Raji (cell line): ENCODE results near the gene CHAC1.

Experiments used
- POLR2A ChIP-seq: IDR thresholded peaks from 2 replicates; pipeline ENCODE4 v1.6.1; 2011; ENCODE audit warnings: low read depth, low read length, control low read depth; ENCODE audit not compliant: insufficient read depth

CHAC1 gene

DNA sequence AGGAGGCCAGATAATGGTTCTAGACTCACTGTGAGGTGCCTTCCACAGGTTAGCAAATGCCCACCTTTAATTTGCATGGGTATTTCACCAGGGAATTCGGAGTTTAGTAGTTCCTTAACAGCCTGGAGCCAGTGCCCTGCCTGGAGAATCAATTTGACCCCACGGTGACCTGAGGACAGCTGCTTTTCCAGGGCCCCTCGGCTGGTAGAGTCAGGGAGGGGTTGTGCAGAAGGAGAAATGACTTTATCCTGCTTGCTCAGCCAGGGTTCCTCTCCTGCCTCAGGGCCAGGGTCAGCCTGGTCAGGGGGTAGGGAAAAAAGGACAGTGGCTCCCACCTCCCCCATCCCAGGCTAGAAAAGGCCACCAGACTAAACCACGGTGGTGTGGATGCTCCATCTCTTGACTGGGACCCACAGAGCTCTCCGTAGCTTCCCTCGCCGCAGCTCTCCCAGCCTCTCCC is 12.2 kb upstream of the CHAC1 start:
- no peak for TF ChIP-seq POLR2A

DNA sequence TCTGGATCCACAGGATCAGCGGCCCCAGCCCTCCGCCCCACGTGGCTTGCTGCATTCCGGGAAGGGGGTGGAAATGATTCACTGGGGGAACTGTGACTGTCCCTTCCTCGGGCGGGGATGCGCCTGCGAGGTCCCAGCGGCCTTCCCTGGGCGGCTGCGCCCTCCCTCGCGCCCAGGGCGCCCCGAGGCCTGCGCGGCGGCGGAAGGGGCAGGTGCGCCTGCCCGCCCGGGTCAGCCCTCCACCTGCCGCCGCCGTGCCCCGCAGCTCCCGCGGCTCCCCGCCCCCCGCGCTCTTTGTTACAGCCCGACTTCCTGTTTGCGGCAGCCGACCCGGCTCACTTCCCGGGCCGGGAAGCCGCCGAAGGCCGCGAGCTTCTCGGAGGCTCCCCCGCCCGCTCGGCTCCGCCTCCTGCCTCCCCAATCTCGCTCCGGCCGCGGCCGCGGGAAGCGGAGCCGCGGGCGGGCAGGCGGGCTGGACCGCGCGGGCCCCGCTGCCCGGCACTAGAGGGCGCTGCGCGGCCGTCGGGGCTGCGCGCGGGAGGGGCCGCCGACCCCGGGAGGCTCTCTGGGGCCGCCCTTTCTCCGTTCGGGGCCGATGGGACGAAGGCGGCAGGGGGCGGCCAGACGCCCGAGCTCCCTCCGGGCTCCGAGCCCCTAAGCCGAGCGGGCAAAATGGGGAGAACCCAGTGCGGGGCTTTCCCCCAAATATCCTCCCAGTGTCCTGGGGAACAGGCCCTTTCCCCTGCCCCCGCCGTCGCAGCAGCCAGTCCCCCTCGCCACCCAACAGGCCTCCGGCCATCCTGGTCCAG is 11.5 kb upstream of the CHAC1 start:
- no peak; the same call in 1 of the 2 replicates for TF ChIP-seq POLR2A

DNA sequence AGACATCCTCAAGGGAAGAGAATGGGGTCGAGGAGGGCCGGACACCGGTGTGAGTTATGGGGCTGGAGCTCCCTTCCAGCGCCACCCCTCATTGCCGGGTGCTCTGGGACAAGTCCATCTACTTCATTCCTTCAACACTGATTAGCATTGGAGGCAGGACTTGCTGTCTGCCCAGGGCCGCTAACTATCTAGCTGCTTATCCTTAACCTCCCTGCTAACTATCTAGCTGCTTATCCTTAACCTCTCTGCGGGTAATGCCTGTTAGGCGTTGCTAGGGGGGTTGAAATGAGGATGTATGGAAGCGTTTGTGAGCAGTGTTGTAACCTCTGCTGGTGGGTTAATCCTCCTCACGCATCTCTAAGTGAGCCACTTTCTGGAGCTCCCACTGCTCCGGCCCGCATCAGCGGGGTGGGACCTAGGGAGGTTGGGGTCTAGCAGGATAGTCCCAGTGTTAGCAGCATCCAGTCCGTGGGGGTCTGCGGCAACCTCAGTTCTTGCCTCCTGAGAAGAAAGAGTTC is 10.9 kb upstream of the CHAC1 start:
- TF ChIP-seq POLR2A = no peak

DNA sequence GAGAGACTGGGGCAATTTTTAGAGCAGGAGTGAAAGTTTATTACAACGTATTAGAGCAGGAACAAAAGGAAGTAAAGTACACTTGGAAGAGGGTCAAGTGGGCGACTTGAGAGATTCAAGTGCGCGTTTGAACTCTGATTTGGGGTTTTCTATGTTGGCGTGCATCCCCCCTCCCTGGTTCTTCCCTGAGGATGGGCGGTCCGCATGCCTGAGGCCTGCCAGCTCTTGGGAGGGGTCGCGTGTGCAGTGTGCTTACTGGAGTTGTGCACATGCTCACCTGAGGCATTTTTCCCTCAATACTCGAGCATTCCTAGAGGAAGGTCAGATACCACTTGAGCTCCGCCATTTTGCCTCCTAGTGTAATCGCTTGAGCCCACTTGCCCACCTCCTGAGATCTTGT is 10.4 kb upstream of the CHAC1 start:
- no peak for TF ChIP-seq POLR2A

DNA sequence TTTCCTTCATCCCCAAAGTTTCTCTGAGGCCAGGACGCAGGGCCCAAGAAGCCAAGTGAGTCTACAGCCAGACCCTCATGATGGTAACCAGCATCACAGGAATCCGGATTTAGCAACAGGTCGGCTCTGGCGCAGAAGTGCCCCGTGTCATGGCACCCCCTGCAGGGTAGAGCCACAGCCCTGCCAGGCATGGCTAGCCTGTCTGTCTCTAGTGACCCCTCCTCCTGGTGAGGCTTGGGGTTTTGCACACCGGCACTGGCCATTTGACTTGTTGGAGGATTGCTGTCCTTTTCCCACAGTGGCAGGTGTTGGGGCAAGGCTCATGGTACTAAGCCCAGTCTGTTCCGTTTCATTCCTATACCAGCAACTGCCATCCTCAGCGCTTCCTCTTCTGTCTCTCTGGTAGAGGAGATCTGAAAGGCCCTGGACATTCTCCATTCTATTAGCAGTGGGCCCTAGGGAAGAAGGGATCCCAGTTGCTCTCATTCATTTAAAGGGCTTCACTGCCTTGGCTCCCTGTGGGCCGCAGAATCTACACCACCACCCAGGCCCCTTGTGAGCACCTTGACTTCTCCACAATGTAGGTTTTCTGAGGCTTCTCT is 9.4 kb upstream of the CHAC1 start:
- no peak for TF ChIP-seq POLR2A

DNA sequence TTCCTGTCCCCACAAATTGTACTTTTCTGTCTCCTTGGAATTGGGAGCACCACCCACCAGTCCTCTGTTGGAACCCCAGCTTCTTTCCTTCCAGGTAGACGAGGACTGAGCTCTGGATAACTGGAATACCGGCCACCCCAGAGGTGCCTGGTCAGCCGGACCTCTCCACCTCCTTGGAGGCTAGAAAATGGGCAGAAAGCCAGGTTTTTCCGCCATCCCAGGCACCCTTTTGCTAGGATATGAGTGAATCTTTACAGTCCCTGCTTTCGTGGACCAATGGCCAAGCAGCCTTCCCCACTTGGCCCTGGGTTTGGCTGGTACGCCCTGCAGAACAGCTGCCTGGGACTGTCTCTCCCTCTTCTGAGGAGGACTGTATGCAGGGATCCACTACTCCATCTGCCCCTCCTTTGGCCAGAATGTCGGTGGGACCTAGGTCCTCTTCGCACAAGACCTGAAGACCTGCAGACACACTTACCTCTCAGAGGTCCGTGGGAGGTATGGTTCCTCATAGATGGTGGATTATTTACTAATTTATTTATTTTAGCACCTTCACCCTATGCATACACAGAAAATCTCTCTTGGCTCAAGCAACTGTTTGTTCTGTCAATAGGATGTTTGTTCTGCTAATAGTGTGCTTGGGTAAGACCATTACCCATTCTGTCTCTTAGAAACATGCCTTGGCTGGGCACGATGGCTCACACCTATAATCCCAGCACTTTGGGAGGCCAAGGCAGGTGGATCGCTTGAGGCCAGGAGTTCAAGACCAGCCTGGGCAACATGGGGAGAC is 8.6 kb upstream of the CHAC1 start:
- no peak for TF ChIP-seq POLR2A

DNA sequence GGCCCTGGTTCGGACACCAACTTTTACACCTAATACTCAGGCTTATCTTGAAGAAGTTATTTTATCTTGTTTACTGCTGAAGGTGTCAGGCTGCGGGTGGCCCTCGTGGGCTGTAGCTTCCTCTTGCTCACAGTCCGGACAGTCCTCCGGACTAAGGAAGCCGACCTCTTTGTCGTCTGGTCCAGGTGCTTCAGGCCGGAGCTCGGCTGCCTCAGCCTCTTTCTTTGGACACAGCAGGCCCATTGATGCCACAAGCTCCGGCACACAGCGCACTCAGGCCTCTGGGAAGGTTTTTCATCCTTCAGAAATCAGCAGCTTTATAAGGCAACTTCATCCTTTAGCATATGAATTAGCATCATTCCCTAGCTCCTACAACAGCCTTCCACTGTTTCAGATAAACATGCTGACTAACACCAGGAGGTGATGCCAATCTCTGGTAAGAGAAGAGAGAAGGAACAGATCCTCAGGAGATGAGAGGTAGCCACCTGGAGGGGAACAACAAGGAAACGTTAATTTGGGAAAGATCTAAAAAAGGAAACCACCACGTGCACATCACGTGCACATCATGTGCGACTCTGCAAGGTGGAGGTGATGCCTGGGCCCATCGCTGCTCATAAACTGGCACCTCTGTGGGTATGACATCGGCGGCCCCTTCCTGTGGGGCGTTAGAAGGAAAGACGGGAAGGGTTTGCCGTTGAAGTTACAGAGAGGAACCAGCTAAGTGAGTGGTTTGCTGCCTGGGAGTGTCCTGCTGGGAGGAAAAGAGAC is 4.4 kb upstream of the CHAC1 start:
- TF ChIP-seq POLR2A = no peak

DNA sequence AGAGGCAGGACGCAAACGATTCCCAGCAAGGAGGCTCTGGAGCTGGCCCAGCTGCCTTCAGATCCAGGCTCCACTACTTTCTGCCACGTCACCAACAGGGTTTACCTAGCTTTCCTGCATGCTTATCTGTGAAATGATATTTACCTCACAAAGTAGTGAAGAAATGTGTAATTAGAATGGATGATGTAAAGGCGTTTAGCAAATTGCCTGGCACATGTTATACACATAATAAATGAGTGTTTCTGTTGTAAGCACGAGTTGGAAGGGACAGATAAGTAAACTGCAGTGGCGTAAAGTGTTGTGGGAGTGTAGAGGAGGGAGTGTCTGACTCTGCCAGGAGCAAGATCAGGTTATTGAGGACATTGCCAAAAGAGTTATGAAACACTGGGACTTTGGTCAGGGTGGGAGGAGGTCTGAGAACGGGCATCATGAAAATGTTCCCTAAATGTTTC is 3.5 kb upstream of the CHAC1 start:
- no peak for TF ChIP-seq POLR2A

DNA sequence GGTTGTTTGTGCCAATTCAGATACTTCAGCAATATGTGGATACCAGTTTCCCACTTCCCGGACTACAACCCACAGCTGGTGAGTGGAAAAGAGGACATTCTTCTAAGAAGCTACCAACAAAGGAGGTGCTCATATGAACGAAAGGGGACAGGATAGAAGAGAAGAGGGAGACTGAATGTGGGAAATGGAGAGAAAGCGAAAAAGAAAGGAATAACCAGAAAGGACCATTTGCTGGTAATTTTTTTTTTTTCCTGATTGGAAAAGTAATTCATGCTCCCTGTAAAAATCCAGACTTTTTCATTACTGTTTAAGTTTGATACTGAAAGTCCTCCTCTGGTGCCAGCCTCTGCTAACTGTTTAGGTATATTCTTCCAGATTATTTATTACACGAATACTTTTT is 1.5 kb upstream of the CHAC1 start:
- no peak for TF ChIP-seq POLR2A

DNA sequence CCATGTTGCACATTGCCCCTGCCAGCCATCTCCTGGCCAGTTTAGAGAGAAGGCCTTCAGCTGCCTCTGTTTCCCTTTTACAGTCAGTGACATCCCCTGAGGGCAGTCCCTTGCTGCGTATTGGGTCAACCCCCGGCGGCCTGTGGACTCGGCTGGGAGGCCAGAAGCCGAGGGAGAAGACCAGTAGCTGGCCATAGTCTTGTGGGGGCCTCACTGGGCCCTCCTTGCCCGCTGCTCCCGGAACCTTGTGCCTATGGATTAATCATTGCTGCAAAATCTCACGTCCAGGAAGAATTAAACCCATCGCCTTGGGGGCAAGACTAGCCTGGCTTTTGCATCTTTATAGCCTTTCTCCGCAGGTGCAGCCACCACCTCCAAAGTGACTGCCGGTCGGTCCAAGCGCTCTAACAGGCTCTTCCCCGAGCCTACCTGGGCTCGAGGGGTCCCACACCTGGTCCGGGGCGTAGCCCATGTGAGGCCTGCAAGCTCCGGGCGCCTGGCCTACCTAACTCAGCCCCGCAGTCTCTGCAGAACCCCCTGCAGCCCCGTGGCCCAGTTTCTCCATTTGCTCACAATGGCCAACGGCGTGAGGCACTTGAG is 870 bp upstream of the CHAC1 start:
- TF ChIP-seq POLR2A = no peak

DNA sequence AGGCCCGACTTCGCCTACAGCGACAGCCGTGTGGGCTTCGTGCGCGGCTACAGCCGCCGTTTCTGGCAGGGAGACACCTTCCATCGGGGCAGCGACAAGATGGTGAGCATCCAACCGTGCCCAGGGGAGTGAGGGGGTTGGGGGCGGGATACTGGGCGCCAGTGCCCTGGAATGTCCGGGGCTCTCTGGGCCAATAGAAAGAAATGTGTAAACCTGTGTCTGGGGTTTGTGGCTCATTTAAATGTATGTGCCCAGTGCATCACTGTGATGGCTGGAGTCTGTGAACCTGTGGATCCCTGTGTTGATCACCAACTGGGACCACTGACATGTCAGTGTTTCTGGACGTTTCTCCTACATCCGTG is 423 bp downstream of the CHAC1 start:
- no peak for TF ChIP-seq POLR2A

DNA sequence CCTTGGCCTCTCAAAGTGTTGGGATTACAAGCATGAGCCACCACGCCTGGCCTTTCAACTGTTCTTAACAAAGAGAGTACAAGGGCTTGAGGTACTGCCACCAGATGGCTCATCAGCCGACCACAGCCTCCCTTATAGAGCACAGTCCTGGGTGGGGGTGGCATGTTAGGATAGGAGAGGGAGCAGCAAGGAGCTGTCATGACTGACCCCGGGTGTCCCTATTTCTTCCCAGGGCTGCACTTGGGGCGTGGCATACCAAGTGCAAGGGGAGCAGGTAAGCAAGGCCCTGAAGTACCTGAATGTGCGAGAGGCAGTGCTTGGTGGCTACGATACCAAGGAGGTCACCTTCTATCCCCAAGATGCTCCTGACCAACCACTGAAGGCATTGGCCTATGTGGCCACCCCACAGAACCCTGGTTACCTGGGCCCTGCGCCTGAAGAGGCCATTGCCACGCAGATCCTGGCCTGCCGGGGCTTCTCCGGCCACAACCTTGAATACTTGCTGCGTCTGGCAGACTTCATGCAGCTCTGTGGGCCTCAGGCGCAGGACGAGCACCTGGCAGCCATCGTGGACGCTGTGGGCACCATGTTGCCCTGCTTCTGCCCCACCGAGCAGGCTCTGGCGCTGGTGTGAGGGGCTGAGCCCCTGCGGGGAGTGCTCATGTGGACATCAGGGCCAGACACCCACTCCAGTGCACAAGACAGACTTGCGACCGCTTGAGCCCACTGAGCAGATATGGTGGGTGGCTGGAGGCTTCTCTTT is 2.1 kb downstream of the CHAC1 start:
- no peak for TF ChIP-seq POLR2A

DNA sequence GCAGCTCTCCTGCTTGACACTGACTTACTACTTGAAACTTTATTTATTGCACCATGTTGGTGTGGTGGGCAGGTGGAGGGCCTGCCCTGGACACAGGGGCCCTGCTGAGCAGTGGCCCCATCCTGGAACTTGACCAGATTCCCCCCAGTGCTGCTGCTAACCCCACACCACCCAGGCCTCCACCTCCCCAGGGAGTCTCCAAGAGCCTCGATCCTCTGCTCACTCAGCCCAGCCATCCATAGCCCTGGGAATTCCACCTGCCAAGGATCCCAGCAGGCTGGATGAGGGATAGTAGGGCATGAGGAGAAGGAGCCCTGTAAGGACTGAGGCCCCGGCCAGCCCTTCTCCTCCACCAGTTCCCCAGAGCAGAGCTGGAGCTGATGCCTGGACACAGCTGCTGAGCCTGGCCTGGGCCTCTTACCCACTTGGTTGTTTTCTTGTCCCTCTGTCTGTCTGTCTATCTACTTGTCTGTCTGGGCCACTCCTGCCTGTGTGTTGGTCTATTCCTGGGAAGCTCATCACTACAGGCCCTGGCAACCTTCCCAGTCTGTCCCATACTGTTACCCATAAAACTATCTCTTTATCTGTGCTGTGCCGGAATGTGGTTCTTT is 2.8 kb downstream of the CHAC1 start:
- TF ChIP-seq POLR2A = no peak
